HEK293 (cell line): Measurements from ENCODE around the gene RAB40AL.

Experiments used
- CTCF ChIA-PET: fragments of 350-600 bp; formaldehyde crosslinking; extraction: SDS; loops from one replicate; lab custom pipeline; 2021; ENCODE audit warnings: antibody characterized with exemption; lab: Yijun Ruan, JAX
- POLR2A ChIA-PET: fragments of 300-600 bp; formaldehyde crosslinking; extraction: SDS; loops from one replicate; lab custom pipeline; 2020; ENCODE audit warnings: antibody characterized with exemption, inconsistent platforms; lab: Yijun Ruan, JAX
- H3K27ac ChIP-seq: fragments of 200-500 bp; sonication (Bioruptor generic); 2 replicates; pipeline ENCODE4 v1.5.1; 2014; ENCODE audit warnings: low read depth, low read length, control low read depth, inconsistent platforms; ENCODE audit errors: extremely low read depth
- H3K36me3 ChIP-seq, 2 experiments: fragments of 200-500 bp in 1 of 2; sonication (Bioruptor generic) in 1 of 2; 1 replicate in 1 of 2; 2 replicates in 1 of 2; pipeline ENCODE4 v1.5.1; 2014 to 2017; ENCODE audit warnings: inconsistent platforms in 2 of 2, low read length in 2 of 2; ENCODE audit not compliant: control insufficient read depth in 2 of 2, insufficient read depth in 1 of 2
- H3K4me1 ChIP-seq: fragments of 200-500 bp; sonication (Bioruptor generic); 2 replicates; pipeline ENCODE4 v1.5.1; 2014; ENCODE audit warnings: mild to moderate bottlenecking, low read length, inconsistent platforms; ENCODE audit not compliant: control insufficient read depth, insufficient read depth
- H3K4me3 ChIP-seq: 2 replicates; pipeline ENCODE4 v1.5.1; 2011; ENCODE audit warnings: low read depth, mild to moderate bottlenecking, control low read depth, low read length, moderate library complexity
- H3K9me3 ChIP-seq: fragments of 200-500 bp; sonication (Bioruptor generic); 2 replicates; pipeline ENCODE4 v1.5.1; 2014; ENCODE audit warnings: low read depth, low read length, inconsistent platforms; ENCODE audit not compliant: control insufficient read depth, insufficient read depth
- INSM2 ChIP-seq: fragments of 450-650 bp; formaldehyde crosslinking; IDR thresholded peaks from 2 replicates; pipeline ENCODE4 v1.5.1; 2016; ENCODE audit warnings: missing biosample characterization, missing genetic modification characterization
- KLF8 ChIP-seq: fragments of 450-650 bp; formaldehyde crosslinking; IDR thresholded peaks from 2 replicates; pipeline ENCODE4 v1.5.1; 2016; ENCODE audit warnings: missing biosample characterization, missing genetic modification characterization
- RBAK ChIP-seq: fragments of 450-650 bp; formaldehyde crosslinking; IDR thresholded peaks from 2 replicates; pipeline ENCODE4 v1.5.1; 2016; ENCODE audit warnings: missing biosample characterization, missing genetic modification characterization
- SCRT1 ChIP-seq: fragments of 450-650 bp; formaldehyde crosslinking; IDR thresholded peaks from 2 replicates; pipeline ENCODE4 v1.5.1; 2016; ENCODE audit warnings: missing biosample characterization, missing genetic modification characterization, borderline replicate concordance
- ZNF148 ChIP-seq: fragments of 450-650 bp; formaldehyde crosslinking; IDR thresholded peaks from 2 replicates; pipeline ENCODE4 v1.5.0; 2017; ENCODE audit warnings: missing biosample characterization, missing genetic modification characterization, borderline replicate concordance
- ZNF16 ChIP-seq: fragments of 450-650 bp; formaldehyde crosslinking; IDR thresholded peaks from 2 replicates; pipeline ENCODE4 v1.5.1; 2016; ENCODE audit warnings: low read depth, missing biosample characterization, missing genetic modification characterization
- ZNF2 ChIP-seq: fragments of 450-650 bp; formaldehyde crosslinking; IDR thresholded peaks from 2 replicates; pipeline ENCODE4 v1.5.1; 2016; ENCODE audit warnings: missing biosample characterization, missing genetic modification characterization
- ZNF292 ChIP-seq: fragments of 450-650 bp; formaldehyde crosslinking; IDR thresholded peaks from 2 replicates; pipeline ENCODE4 v1.5.1; 2016; ENCODE audit warnings: low read depth, missing biosample characterization, missing genetic modification characterization, borderline replicate concordance
- ZNF416 ChIP-seq: fragments of 450-650 bp; formaldehyde crosslinking; IDR thresholded peaks from 2 replicates; pipeline ENCODE4 v1.5.1; 2016; ENCODE audit warnings: missing biosample characterization, missing genetic modification characterization
- ZNF433 ChIP-seq: fragments of 450-650 bp; formaldehyde crosslinking; IDR thresholded peaks from 2 replicates; pipeline ENCODE4 v1.5.1; 2016; ENCODE audit warnings: missing biosample characterization, missing genetic modification characterization, low read depth
- ZNF514 ChIP-seq: fragments of 450-650 bp; formaldehyde crosslinking; IDR thresholded peaks from 2 replicates; pipeline ENCODE4 v1.5.1; 2016; ENCODE audit warnings: missing biosample characterization, missing genetic modification characterization
- ZNF555 ChIP-seq: fragments of 450-650 bp; formaldehyde crosslinking; conservative IDR thresholded peaks from 2 replicates; pipeline ENCODE4 v1.5.1; 2017; ENCODE audit warnings: missing biosample characterization, mild to moderate bottlenecking, missing genetic modification characterization, inconsistent platforms
- ZNF561 ChIP-seq: fragments of 450-650 bp; IDR thresholded peaks from 2 replicates; pipeline ENCODE4 v1.5.1; 2018; ENCODE audit warnings: missing biosample characterization, missing genetic modification characterization, borderline replicate concordance
- ZNF585B ChIP-seq: fragments of 450-650 bp; formaldehyde crosslinking; IDR thresholded peaks from 2 replicates; pipeline ENCODE4 v1.5.1; 2016; ENCODE audit warnings: missing biosample characterization, missing genetic modification characterization
- ZNF664 ChIP-seq: fragments of 450-650 bp; formaldehyde crosslinking; IDR thresholded peaks from 2 replicates; pipeline ENCODE4 v1.5.1; 2016; ENCODE audit warnings: missing biosample characterization, missing genetic modification characterization
- ZNF701 ChIP-seq: fragments of 450-650 bp; formaldehyde crosslinking; IDR thresholded peaks from 2 replicates; pipeline ENCODE4 v1.5.1; 2016; ENCODE audit warnings: missing biosample characterization, missing genetic modification characterization
- ZNF76 ChIP-seq: fragments of 450-650 bp; formaldehyde crosslinking; IDR thresholded peaks from 2 replicates; pipeline ENCODE4; 2016; ENCODE audit warnings: low read depth, missing biosample characterization, missing genetic modification characterization, borderline replicate concordance
- ZSCAN5A ChIP-seq: fragments of 450-650 bp; formaldehyde crosslinking; IDR thresholded peaks from 2 replicates; pipeline ENCODE4 v1.5.1; 2016; ENCODE audit warnings: missing biosample characterization, missing genetic modification characterization
- TF ChIP-seq, protein P1 (sequence below): fragments of 450-650 bp; formaldehyde crosslinking; conservative IDR thresholded peaks from 2 replicates; pipeline ENCODE4 v1.5.1; 2016; ENCODE audit warnings: low read depth, missing biosample characterization, missing genetic modification characterization
- TF ChIP-seq, protein P2 (sequence below): fragments of 450-650 bp; formaldehyde crosslinking; IDR thresholded peaks from 2 replicates; pipeline ENCODE4; 2016; ENCODE audit warnings: missing biosample characterization, missing genetic modification characterization
- TF ChIP-seq, protein P3 (sequence below): fragments of 450-650 bp; formaldehyde crosslinking; IDR thresholded peaks from 2 replicates; pipeline ENCODE4 v1.5.1; 2016; ENCODE audit warnings: missing biosample characterization, missing genetic modification characterization, low read depth

Gene RAB40AL

DNA sequence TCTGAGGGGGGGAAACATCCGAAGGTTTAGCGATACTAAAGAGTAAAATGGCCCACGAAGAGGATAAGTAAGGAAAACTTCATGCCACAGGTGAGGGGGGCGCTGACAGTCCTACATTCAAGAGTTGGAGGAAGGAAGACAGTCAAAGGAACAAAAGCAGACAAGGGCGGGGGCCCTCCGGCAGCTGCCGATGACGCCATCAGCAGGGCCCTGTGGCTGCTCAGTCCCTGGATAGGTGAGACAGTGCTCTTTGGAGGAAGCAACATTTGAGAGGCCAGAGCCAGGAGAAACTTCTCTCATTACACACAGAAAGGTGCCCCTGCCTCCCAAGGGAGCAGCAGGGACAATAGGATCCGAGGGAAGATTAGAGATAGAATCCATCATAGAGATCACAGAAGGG lies 41.5 kb downstream of the RAB40AL start (continued):
- TF ChIP-seq, protein P1, sequence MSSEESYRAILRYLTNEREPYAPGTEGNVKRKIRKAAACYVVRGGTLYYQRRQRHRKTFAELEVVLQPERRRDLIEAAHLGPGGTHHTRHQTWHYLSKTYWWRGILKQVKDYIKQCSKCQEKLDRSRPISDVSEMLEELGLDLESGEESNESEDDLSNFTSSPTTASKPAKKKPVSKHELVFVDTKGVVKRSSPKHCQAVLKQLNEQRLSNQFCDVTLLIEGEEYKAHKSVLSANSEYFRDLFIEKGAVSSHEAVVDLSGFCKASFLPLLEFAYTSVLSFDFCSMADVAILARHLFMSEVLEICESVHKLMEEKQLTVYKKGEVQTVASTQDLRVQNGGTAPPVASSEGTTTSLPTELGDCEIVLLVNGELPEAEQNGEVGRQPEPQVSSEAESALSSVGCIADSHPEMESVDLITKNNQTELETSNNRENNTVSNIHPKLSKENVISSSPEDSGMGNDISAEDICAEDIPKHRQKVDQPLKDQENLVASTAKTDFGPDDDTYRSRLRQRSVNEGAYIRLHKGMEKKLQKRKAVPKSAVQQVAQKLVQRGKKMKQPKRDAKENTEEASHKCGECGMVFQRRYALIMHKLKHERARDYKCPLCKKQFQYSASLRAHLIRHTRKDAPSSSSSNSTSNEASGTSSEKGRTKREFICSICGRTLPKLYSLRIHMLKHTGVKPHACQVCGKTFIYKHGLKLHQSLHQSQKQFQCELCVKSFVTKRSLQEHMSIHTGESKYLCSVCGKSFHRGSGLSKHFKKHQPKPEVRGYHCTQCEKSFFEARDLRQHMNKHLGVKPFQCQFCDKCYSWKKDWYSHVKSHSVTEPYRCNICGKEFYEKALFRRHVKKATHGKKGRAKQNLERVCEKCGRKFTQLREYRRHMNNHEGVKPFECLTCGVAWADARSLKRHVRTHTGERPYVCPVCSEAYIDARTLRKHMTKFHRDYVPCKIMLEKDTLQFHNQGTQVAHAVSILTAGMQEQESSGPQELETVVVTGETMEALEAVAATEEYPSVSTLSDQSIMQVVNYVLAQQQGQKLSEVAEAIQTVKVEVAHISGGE (tag by site-specific recombination) = no peak

DNA sequence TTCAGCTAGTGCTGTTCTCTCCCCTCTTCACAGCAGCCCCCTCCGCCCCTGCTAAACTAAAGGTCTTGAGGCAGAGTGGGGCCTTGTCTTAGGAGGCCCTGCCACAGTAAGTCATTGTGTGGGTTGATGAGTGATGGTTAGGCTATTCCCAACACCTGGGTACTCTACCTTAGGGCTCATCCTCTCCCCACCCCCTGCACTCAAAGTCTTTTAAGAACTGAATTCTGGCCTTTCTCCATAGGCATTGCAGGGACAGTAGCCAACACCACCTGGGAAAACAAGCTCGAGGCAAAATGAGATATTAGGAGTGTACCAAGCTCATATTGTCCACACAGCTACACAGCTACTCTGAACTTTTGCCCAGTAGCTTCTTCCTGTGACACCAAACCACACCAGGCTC lies 42.5 kb downstream of the RAB40AL start:
- Histone ChIP-seq H3K27ac (no peak overlapping the region), H3K9me3 (no peaks in the 10 kb centered on the region), H3K4me1 (no peaks in the 10 kb centered on the region), H3K4me3 (no peak overlapping the region), H3K36me3 (no peaks in the 10 kb centered on the region)
- TF ChIP-seq INSM2 (tag by site-specific recombination) (no peak), ZNF585B (tag by site-specific recombination) (no peak), RBAK (tag by site-specific recombination) (no peak), ZNF664 (no peak)
- TF ChIP-seq, protein P2, sequence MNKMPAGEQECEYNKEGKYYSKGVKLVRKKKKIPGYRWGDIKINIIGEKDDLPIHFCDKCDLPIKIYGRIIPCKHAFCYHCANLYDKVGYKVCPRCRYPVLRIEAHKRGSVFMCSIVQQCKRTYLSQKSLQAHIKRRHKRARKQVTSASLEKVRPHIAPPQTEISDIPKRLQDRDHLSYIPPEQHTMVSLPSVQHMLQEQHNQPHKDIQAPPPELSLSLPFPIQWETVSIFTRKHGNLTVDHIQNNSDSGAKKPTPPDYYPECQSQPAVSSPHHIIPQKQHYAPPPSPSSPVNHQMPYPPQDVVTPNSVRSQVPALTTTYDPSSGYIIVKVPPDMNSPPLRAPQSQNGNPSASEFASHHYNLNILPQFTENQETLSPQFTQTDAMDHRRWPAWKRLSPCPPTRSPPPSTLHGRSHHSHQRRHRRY (tag by site-specific recombination) = no peak
- ChIA-PET POLR2A (no interaction called here), CTCF (interaction anchor here (0.6 to 1.8 kb wide), 3 partner anchors 28 to 197 kb away, joined by 3 to 10 read pairs (median 4); no protein-coding TSS in a partner anchor)

DNA sequence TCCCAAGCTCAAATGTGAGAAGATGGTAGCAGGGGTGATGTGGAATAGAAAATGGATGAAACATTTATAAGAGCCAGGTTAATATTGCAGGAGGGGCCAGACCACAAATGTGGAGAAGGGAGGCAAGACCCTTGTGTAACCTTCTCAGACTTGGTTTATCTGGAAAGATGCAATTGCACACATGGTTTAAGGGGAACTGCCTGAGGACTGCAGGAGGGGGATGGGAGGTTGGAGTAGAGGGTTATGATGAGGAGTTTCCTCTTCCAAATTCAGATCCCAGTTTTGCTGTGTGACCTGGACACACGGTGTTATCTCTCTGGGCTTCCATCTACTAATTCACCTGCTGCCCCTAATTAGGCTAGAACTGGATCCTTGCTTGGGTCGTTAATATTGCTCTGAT lies 46.1 kb downstream of the RAB40AL start:
- Histone ChIP-seq H3K4me3 (no peak overlapping the region), H3K4me1 (no peaks in the 10 kb centered on the region), H3K9me3 (no peaks in the 10 kb centered on the region), H3K27ac (no peak overlapping the region), H3K36me3 (no peaks in the 10 kb centered on the region)
- ChIA-PET CTCF (interaction anchor here (0.7 to 0.9 kb wide), 2 partner anchors 32 to 174 kb away, joined by 3 to 4 read pairs; no protein-coding TSS in a partner anchor), POLR2A (no interaction called here)
- TF ChIP-seq ZNF76 (tag by site-specific recombination) = no peak
- no peak for TF ChIP-seq ZNF433 (tag by site-specific recombination)
- no peak for TF ChIP-seq ZNF16
- TF ChIP-seq ZNF561 (tag by site-specific recombination) = no peak
- TF ChIP-seq ZNF555 (tag by site-specific recombination) = no peak
- no peak for TF ChIP-seq ZNF292 (tag by site-specific recombination)
- TF ChIP-seq SCRT1 (tag by site-specific recombination) = no peak
- no peak for TF ChIP-seq KLF8
- TF ChIP-seq ZNF416 (tag by site-specific recombination) = no peak
- no peak for TF ChIP-seq ZNF2 (tag by site-specific recombination)
- TF ChIP-seq ZNF148 = no peak
- TF ChIP-seq ZNF514 (tag by site-specific recombination) = no peak
- TF ChIP-seq, protein P3, sequence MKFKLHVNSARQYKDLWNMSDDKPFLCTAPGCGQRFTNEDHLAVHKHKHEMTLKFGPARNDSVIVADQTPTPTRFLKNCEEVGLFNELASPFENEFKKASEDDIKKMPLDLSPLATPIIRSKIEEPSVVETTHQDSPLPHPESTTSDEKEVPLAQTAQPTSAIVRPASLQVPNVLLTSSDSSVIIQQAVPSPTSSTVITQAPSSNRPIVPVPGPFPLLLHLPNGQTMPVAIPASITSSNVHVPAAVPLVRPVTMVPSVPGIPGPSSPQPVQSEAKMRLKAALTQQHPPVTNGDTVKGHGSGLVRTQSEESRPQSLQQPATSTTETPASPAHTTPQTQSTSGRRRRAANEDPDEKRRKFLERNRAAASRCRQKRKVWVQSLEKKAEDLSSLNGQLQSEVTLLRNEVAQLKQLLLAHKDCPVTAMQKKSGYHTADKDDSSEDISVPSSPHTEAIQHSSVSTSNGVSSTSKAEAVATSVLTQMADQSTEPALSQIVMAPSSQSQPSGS (tag by site-specific recombination) = no peak
- TF ChIP-seq ZNF701 (tag by site-specific recombination) = no peak
- TF ChIP-seq ZSCAN5A (tag by site-specific recombination) = no peak
